NCI-H82 (cell line): ENCODE measurements around the gene TRAF3.

ENCODE experiments used
- DNase-seq: peaks from one replicate; lab custom pipeline; 2025; lab: John Stamatoyannopoulos, UW

TRAF3 gene

GRCh38 chr14:102807013-102807406 lies 29.8 kb downstream of the TRAF3 start:
- no peak for DNase-seq

GRCh38 chr14:102809870-102810269 lies 32.6 kb downstream of the TRAF3 start:
- DNase-seq: no peak

- peak; percentile 42 for DNase-seq
Measured at GRCh38 chr14:102810523-102810922, 33.3 kb downstream of the TRAF3 start.

GRCh38 chr14:102811254-102811963 lies 34.2 kb downstream of the TRAF3 start:
- DNase-seq: no peak

GRCh38 chr14:102811971-102812370 lies 34.7 kb downstream of the TRAF3 start:
- DNase-seq: no peak

GRCh38 chr14:102813691-102814090 lies 36.4 kb downstream of the TRAF3 start:
- DNase-seq: no peak

- DNase-seq: no peak
Measured at GRCh38 chr14:102817318-102817717, 40.1 kb downstream of the TRAF3 start.

GRCh38 chr14:102817942-102818940 lies 41.0 kb downstream of the TRAF3 start:
- DNase-seq: no peak

- DNase-seq: peak; percentile 31
Measured at GRCh38 chr14:102819176-102819628, 42.0 kb downstream of the TRAF3 start.

- DNase-seq: peak; percentile 57
Measured at GRCh38 chr14:102819747-102820330, 42.6 kb downstream of the TRAF3 start.

- no peak for DNase-seq
Measured at GRCh38 chr14:102821252-102821651, 44.0 kb downstream of the TRAF3 start.

GRCh38 chr14:102822311-102822863 lies 45.1 kb downstream of the TRAF3 start:
- no peak for DNase-seq

GRCh38 chr14:102822887-102823286 lies 45.6 kb downstream of the TRAF3 start:
- DNase-seq: peak; percentile 81

GRCh38 chr14:102823546-102823945 lies 46.3 kb downstream of the TRAF3 start:
- no peak for DNase-seq

GRCh38 chr14:102824832-102825231 lies 47.6 kb downstream of the TRAF3 start:
- DNase-seq: peak; percentile 7

- DNase-seq: no peak
Measured at GRCh38 chr14:102825307-102826095, 48.3 kb downstream of the TRAF3 start.

GRCh38 chr14:102826161-102826560 lies 48.9 kb downstream of the TRAF3 start:
- no peak for DNase-seq

GRCh38 chr14:102826751-102827675 lies 49.8 kb downstream of the TRAF3 start:
- no peak for DNase-seq

- peak; percentile 34 for DNase-seq
Measured at GRCh38 chr14:102827716-102828115, 50.5 kb downstream of the TRAF3 start.

GRCh38 chr14:102828151-102828550 lies 50.9 kb downstream of the TRAF3 start:
- peak; percentile 16 for DNase-seq
